Activated CD4-positive, alpha-beta T cell treated with anti-CD3 and anti-CD28 coated beads, Interleukin-2, amount 10 ng/mL, durations not matched to agents 7 days and 5 days (primary cell): ENCODE results near the gene CTNNA3. TPM values are rescaled to one million over a fixed set of nuclear protein-coding genes. Genes with fewer than 3 reads are reported as not detected.

Experiments
- CTCF ChIA-PET: fragments of 350-600 bp; sonication (Branson Sonifier 250); formaldehyde crosslinking; loops from one replicate; lab custom pipeline; 2021; ENCODE audit warnings: antibody characterized with exemption; lab: Charles Lee
- POLR2A ChIA-PET: fragments of 350-600 bp; sonication (Branson Sonifier 250); formaldehyde crosslinking; loops from one replicate; lab custom pipeline; 2021; ENCODE audit warnings: antibody characterized with exemption; lab: Charles Lee
- DNase-seq: peaks from one replicate; pipeline ENCODE4 v3.0.0-alpha.2; 2020
- H3K27ac Mint-ChIP-seq: one replicate; pipeline ENCODE4 v1.8.0; 2021; ENCODE audit warnings: mild to moderate bottlenecking, moderate library complexity, mixed read lengths
- H3K27me3 Mint-ChIP-seq: one replicate; pipeline ENCODE4 v1.8.0; 2021; ENCODE audit warnings: mixed read lengths
- H3K36me3 Mint-ChIP-seq: one replicate; pipeline ENCODE4 v1.8.0; 2021; ENCODE audit warnings: low read depth, mixed read lengths
- H3K4me1 Mint-ChIP-seq: one replicate; pipeline ENCODE4 v1.8.0; 2021; ENCODE audit warnings: mixed read lengths
- H3K4me3 Mint-ChIP-seq: one replicate; pipeline ENCODE4 v1.8.0; 2021; ENCODE audit warnings: mild to moderate bottlenecking, moderate library complexity, mixed read lengths
- H3K9me3 Mint-ChIP-seq: one replicate; pipeline ENCODE4 v1.8.0; 2021; ENCODE audit warnings: mixed read lengths
- total RNA-seq, 2 experiments: library from RNA; stranded (reverse); gene quantifications; one replicate each; pipeline ENCODE4 v1.2.3, GENCODE V29; 2021

Gene CTNNA3
- total RNA-seq, 2 experiments from 2014 or later, result 0.57 to 0.58 TPM

GRCh38 chr10:65910209-65910608 is 1785.8 kb downstream of the CTNNA3 start:
- H3K9me3 Mint-ChIP-seq, result peaks cover 2% of the 10 kb centered on the region
- no peaks in the 10 kb centered on the region for H3K4me1 Mint-ChIP-seq
- CTCF ChIA-PET, result no interaction called here
- no peak overlapping the region for H3K4me3 Mint-ChIP-seq
- no peak overlapping the region for H3K27ac Mint-ChIP-seq
- DNase-seq, result no peak
- POLR2A ChIA-PET, result no interaction called here
- H3K36me3 Mint-ChIP-seq, result no peaks in the 10 kb centered on the region
- H3K27me3 Mint-ChIP-seq, result no peaks in the 10 kb centered on the region

GRCh38 chr10:65907199-65907712 is 1788.7 kb downstream of the CTNNA3 start:
- no peak for DNase-seq
- H3K36me3 Mint-ChIP-seq, result no peaks in the 10 kb centered on the region
- H3K9me3 Mint-ChIP-seq, result peaks cover 5% of the 10 kb centered on the region
- H3K4me3 Mint-ChIP-seq, result no peak overlapping the region
- POLR2A ChIA-PET, result no interaction called here
- H3K27me3 Mint-ChIP-seq, result no peaks in the 10 kb centered on the region
- H3K4me1 Mint-ChIP-seq, result no peaks in the 10 kb centered on the region
- no peak overlapping the region for H3K27ac Mint-ChIP-seq
- CTCF ChIA-PET, result no interaction called here

DNA sequence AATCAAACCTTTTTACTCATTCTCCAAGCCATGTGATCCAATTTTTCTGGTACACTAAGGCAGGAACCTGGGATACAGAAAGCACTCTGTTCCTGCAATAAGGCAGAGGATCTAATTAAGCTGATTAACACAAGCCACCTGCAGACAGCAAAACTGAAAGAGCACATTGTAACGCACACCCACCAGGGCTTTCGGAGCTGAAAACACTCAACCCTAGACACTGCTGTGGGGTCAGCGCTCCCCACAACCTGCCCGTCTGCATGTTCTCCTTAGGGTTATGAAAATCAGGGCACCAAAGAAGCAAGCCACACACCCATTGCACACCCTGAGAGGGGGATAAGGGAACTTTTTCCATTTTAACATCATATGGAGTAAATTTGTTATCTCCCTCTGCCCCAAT is 1792.4 kb downstream of the CTNNA3 start:
- ChIA-PET CTCF (no interaction called here), POLR2A (no interaction called here)
- Mint-ChIP-seq H3K9me3 (peaks cover 5% of the 10 kb centered on the region), H3K27ac (no peak overlapping the region), H3K4me1 (no peaks in the 10 kb centered on the region), H3K36me3 (no peaks in the 10 kb centered on the region), H3K27me3 (no peaks in the 10 kb centered on the region), H3K4me3 (no peak overlapping the region)
- no peak for DNase-seq

DNA sequence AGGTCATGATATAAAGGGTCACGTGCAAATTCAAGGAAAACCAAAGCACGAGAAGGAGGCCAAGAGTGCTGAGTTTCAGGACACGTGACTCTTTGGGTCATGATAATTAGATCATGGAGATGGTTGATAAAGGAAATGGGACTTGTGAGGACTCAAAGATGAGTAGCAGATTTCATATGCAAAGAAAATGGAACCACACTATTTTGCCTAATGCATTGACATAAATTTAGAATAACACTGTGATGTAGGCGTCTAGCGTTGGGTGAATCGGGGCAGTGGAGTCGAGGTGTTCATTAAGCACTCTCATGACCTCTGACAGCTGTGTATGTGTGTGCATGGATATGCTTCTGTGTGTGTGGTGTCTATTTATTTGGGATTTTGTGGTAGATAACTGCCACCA is 1795.7 kb downstream of the CTNNA3 start:
- Mint-ChIP-seq H3K27me3 (no peaks in the 10 kb centered on the region), H3K4me1 (no peaks in the 10 kb centered on the region), H3K4me3 (no peak overlapping the region), H3K36me3 (no peaks in the 10 kb centered on the region), H3K9me3 (peaks cover 3% of the 10 kb centered on the region), H3K27ac (no peak overlapping the region)
- no peak for DNase-seq
- ChIA-PET POLR2A (no interaction called here), CTCF (no interaction called here)

- Mint-ChIP-seq H3K4me3 (no peak overlapping the region), H3K27ac (no peak overlapping the region), H3K27me3 (no peaks in the 10 kb centered on the region), H3K9me3 (no peaks in the 10 kb centered on the region), H3K4me1 (no peaks in the 10 kb centered on the region), H3K36me3 (no peaks in the 10 kb centered on the region)
- ChIA-PET POLR2A (no interaction called here), CTCF (no interaction called here)
- DNase-seq, result no peak
Observed at GRCh38 chr10:65898055-65898454, 1797.9 kb downstream of the CTNNA3 start.

GRCh38 chr10:65894961-65895360 is 1801.0 kb downstream of the CTNNA3 start:
- H3K27me3 Mint-ChIP-seq, result no peaks in the 10 kb centered on the region
- no peaks in the 10 kb centered on the region for H3K9me3 Mint-ChIP-seq
- DNase-seq, result no peak
- no peak overlapping the region for H3K4me3 Mint-ChIP-seq
- ChIA-PET CTCF (no interaction called here), POLR2A (no interaction called here)
- no peak overlapping the region for H3K27ac Mint-ChIP-seq
- H3K4me1 Mint-ChIP-seq, result no peaks in the 10 kb centered on the region
- H3K36me3 Mint-ChIP-seq, result no peaks in the 10 kb centered on the region

- Mint-ChIP-seq H3K36me3 (no peaks in the 10 kb centered on the region), H3K9me3 (no peaks in the 10 kb centered on the region), H3K4me1 (no peaks in the 10 kb centered on the region), H3K4me3 (no peak overlapping the region), H3K27me3 (no peaks in the 10 kb centered on the region), H3K27ac (no peak overlapping the region)
- DNase-seq, result no peak
- POLR2A ChIA-PET, result no interaction called here
- CTCF ChIA-PET, result no interaction called here
Observed at GRCh38 chr10:65894379-65894778, 1801.6 kb downstream of the CTNNA3 start.

DNA sequence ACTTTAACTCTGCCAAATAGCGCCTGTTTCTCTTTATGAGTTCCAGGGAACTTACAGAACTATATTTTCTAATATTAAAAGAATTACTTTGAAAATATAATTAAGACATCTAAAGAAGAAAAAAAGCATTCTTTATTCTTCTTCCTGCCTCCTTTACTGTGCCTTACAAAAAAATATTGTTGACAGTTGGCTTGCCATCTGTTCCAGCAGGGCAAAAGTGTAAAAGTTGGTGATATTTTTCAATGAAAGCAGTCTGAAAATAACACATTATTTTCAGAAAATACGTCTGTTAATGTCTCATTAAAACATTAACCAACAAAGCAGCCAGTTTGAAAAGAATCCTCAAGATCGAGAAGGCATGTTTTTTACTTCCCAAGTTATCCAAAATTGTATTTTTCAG is 1802.3 kb downstream of the CTNNA3 start:
- Mint-ChIP-seq H3K36me3 (no peaks in the 10 kb centered on the region), H3K27ac (no peak overlapping the region), H3K9me3 (no peaks in the 10 kb centered on the region), H3K27me3 (no peaks in the 10 kb centered on the region), H3K4me1 (no peaks in the 10 kb centered on the region), H3K4me3 (no peak overlapping the region)
- CTCF ChIA-PET, result no interaction called here
- POLR2A ChIA-PET, result no interaction called here
- DNase-seq, result no peak

DNA sequence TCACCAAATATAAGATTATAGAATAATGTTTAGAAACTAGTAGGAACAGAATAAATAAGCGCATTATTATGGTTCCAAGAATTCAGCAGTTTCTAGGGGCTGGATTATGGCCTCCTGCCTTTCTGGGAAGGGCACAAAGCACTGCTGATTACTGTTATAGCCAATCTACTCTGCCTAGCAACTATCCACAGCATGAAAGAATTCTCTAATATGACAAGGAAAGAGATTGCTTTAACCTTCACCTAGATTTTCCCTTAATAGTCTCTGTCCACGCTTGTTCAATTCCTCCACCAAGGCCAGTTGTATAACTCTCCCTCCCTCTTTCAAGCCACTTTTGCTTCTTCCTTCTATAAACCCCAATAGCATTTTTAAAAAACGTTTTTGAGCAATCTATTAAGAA is 1803.7 kb downstream of the CTNNA3 start:
- no peak for DNase-seq
- POLR2A ChIA-PET, result no interaction called here
- no peaks in the 10 kb centered on the region for H3K4me1 Mint-ChIP-seq
- no peaks in the 10 kb centered on the region for H3K27me3 Mint-ChIP-seq
- CTCF ChIA-PET, result no interaction called here
- no peak overlapping the region for H3K27ac Mint-ChIP-seq
- no peaks in the 10 kb centered on the region for H3K36me3 Mint-ChIP-seq
- no peak overlapping the region for H3K4me3 Mint-ChIP-seq
- no peaks in the 10 kb centered on the region for H3K9me3 Mint-ChIP-seq

GRCh38 chr10:65891073-65891981 is 1804.7 kb downstream of the CTNNA3 start:
- H3K4me1 Mint-ChIP-seq, result no peaks in the 10 kb centered on the region
- H3K4me3 Mint-ChIP-seq, result no peak overlapping the region
- no peak for DNase-seq
- ChIA-PET CTCF (no interaction called here), POLR2A (no interaction called here)
- H3K9me3 Mint-ChIP-seq, result no peaks in the 10 kb centered on the region
- H3K27ac Mint-ChIP-seq, result no peak overlapping the region
- H3K27me3 Mint-ChIP-seq, result no peaks in the 10 kb centered on the region
- no peaks in the 10 kb centered on the region for H3K36me3 Mint-ChIP-seq

GRCh38 chr10:65864529-65864928 is 1831.5 kb downstream of the CTNNA3 start:
- CTCF ChIA-PET, result interaction anchor here (0.6 kb wide), 1 partner anchor 109 kb away, joined by 3 read pairs; no protein-coding TSS in a partner anchor
- no peak overlapping the region for H3K4me3 Mint-ChIP-seq

GRCh38 chr10:65864036-65864435 is 1832.0 kb downstream of the CTNNA3 start:
- no peaks in the 10 kb centered on the region for H3K27me3 Mint-ChIP-seq
- H3K9me3 Mint-ChIP-seq, result peaks cover 2% of the 10 kb centered on the region
- CTCF ChIA-PET, result no interaction called here

More at GRCh38 chr10:65864529-65864928, 1831.5 kb downstream of the CTNNA3 start:
- no peak for DNase-seq
- H3K4me1 Mint-ChIP-seq, result no peaks in the 10 kb centered on the region
- no peaks in the 10 kb centered on the region for H3K27me3 Mint-ChIP-seq
- H3K36me3 Mint-ChIP-seq, result no peaks in the 10 kb centered on the region
- no peak overlapping the region for H3K27ac Mint-ChIP-seq
- peaks cover 2% of the 10 kb centered on the region for H3K9me3 Mint-ChIP-seq
- POLR2A ChIA-PET, result no interaction called here

More at GRCh38 chr10:65864036-65864435, 1832.0 kb downstream of the CTNNA3 start:
- Mint-ChIP-seq H3K4me3 (no peak overlapping the region), H3K36me3 (no peaks in the 10 kb centered on the region), H3K4me1 (no peaks in the 10 kb centered on the region), H3K27ac (no peak overlapping the region)
- no peak for DNase-seq
- POLR2A ChIA-PET, result no interaction called here
